Stimulated activated CD8-positive, alpha-beta memory T cell treated with anti-CD3 and anti-CD28 coated beads, Interleukin-4, amount 100 ng/mL, for 24 hours (primary cell): Measurements from ENCODE around the gene ESR2.
"Not testable (repeated sequence)": the region's sequence is repeated elsewhere in the genome, so short reads cannot be mapped to it uniquely, and the experiment has no call there.

Source experiments
- DNase-seq: peaks from one replicate; pipeline ENCODE4 v3.0.0-alpha.2; 2020; ENCODE audit warnings: low read depth

Gene ESR2

DNA sequence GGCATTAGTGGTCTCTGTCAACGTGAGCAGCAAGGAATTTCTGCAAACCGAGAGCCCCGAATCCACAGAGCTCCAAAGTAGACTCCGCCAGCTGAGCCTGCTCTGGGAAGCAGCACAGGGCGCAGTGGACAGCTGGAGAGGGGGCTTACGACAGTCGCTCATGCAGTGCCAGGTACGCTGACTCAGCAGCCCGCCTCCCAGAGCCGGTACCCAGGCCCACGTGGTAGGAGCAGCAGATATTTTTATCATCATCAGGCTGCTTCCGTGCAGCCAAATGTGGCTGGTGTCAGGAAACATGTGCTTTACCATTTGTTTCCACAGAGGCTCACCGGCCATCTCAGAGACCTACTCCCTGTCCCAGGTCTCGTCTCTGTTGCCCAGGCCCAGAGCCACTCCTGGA is 73.7 kb downstream of the ESR2 start:
- DNase-seq: no peak

DNA sequence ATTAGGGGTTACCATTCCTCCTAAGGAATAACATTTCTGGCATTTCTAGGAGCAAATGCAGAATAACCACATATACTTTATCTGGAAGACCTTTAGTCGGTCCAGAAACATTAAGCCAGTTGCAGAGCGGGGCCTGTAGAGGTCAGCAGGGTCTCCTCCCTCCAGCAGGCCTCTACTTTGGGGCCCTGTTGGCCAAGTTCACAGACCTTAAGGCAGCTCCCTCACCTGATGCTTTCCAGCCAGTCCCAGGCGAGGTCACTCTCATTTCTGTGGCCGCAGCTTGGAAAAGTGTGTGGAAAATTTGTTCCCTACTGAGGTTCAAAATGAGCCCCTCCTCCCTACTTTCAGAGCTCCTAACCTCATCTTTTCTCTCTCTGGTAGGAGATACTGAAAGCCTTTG is 74.1 kb downstream of the ESR2 start:
- DNase-seq: no peak

DNA sequence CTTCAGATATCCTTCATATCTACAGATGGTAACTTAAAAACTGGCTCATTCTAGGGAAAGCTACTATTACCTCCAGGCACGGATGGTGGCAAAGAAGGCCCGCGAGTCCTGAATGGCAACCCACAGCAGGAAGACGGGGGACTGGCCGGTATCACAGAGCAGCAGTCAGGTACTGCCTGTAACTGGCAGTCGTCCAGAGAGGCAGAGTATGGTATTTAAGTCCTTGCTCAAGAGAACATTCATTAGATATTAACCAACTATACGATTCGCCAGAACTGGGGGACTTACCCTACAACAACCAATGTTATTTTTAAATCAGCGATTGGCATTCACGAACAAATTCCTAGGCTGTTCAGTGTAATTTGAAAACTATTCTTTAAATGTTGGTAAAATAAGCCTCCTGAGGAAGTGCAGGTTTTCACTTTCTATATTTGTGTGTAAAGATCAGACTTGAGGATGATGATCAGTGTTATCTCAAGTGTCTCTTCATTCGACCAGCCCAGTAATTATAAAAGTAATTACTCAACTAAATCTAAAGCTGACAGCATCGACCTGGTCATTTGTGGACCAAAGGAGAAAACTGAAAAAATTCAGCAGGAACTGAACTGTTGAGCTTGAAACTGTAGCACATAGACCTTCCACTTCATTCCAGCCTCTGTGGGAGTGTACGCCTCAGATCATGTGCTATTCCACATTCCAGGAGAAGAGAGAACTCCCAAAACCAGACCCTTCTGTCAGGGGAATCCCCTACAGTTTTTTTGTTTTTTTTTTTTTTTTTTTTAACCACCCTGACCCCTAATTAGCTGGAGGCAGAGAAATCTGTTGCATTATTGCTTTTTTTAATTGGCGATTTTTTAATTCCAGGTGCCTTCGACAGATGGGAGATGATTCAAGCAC is 75.6 kb downstream of the ESR2 start:
- DNase-seq: no peak

DNA sequence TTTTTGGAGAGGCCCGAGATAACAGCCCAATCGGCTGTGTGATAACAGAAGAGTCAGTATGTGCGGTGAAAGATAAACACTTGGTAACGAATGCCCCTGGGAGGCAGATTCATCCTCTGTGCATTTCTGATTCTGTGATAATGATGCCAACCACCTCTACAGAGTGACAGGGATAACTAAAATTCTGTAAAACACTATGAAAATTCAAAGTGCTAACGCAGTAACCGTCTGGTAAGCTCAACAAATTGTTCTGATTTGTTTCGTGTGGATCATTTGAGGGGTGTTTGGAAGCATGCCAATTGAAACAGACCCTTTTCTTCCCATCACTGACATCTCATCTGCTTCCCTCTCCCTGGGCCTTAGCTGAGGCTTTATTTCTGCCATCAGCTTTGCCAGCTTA is 76.3 kb downstream of the ESR2 start:
- no peak for DNase-seq

DNA sequence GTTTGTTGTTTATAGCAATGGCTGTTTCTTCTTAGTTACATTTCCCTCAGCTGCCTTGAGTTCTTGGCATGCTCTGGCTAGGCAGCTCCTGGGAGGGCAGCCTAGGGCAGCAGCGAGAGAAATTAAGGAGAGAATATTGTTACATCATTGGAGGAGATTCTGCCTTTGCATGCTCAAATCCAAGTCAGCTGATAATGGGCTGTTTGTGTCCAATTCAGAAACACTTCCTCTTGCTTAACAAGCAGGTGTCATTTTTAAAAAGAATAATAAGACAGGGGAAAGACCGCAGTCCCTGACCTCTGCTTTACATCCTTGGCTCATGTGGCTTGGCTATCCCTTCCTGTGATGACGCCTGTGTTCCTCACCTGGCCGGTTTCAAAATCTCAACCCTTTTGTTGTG is 76.9 kb downstream of the ESR2 start:
- DNase-seq: no peak

DNA sequence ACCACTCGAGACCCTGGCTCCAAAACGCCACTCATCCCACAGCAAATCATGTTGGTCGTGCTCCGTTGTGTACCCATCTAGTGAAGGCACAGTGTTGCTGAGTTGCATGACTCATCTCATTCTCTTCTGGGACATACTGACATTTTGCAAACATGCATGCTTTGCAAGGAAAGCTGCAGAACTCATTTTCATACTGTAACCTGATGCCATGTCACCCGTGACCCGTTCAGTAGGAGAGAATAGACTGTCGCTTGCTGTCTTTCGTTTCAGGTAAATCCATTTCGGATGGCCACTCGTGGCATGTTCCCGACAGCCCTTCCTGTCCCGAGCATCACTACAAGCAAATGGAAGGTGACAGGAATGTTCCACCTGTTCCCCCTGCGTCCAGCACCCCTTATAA is 78.2 kb downstream of the ESR2 start:
- no peak for DNase-seq

DNA sequence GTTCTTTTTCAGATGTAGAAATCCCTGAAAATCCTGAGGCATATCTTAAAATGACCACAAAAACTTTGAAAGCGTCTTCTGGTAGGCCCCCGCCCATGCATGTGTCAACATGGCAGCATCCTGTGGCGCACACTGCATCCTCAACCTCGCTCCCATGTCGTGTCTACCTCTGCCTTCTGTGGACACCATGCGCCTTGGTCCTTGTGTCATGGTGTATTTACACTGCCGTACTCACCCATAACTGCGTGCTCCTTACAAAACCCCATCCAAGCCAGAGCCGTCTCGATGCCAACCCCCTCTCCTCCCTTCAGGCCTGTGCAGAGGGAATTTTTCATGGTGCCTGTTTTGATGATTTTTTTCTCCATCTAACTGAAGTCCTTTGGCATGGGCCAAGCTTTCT is 78.9 kb downstream of the ESR2 start:
- no peak for DNase-seq

DNA sequence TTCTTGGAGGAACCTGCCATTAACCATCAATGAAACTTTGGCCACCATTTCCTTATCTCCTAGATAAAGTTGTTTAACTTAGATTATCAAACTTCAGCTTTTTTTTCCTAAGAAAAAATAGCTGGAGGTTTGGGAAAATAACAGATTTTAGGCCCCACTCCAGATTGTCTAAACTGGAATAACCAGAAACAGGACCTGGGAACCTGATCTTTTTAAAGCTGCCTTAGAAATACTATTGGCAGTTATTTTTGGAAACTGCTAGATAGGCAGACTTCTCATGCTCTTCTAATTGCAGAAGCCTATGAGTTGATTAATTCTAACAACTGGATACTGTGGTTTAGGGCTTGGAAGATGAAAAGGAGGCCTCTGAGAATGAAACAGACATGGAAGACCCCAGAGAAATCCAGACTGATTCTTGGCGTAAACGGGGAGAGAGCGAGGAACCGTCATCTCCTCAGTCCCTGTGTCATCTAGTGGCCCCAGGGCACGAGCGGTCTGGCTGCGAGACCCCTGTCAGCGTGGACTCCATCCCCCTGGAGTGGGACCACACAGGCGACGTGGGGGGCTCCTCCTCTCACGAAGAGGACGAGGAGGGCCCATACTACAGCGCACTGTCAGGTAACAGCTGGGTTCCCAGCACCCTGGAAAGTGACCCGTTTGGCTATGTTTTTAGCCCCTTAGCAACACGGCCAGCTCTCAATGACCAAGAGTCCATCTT is 80.2 kb downstream of the ESR2 start:
- no peak for DNase-seq

DNA sequence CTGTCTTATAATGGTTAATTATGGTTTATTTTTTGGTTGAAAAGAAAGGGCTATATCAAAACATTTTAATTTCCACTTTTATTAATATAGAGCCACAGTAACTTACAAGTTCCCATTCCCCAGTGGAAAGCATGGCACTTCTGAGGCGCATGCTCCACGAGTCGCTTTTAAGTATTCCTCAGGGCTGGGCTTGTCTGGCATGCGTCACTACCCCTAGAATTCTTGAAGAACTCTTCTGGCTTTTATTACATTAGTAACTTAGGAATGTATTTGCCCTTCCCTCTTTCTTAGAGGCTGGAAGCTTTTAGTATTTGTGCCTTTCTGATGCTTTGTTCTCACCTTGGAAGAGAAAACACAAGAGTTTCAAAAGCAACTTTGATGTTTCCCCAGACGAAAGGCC is 81.1 kb downstream of the ESR2 start:
- DNase-seq: no peak

DNA sequence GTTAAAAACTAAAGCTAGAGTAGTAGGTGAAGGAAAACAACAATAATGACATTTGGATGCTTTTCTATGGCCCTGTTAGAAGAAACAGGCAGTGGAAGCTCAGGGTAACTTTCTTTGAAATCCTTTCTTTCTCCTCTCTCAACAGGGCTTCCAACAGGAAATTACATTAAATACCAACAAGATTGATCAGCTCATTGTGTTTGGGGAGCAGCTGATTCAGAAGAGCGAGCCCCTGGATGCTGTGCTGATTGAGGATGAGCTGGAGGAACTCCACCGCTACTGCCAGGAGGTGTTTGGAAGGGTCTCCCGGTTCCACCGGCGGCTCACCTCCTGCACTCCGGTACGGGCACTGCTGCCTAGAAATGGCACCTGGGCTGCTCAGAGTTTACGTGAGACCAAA is 81.5 kb downstream of the ESR2 start:
- DNase-seq: no peak

DNA sequence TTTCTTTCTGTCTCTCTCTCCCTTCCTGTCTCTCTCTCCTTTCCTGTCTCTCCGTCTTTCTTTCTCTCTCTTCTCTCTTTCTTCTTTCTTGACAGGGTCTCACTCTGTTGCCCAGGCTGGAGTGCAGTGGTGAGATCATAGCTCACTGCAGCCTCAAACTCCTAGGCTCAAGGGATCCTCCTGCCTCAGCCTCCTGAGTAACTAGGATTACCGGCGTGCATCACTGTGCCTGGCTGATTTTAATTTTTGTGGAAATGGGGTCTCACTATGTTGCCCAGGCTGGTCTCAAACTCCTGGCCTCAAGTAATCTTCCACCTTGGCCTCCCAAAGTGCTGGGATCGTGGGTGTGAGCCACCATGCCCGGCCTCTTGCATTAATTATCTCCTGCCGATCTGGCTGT is 83.3 kb downstream of the ESR2 start:
- not testable (repeated sequence) for DNase-seq

DNA sequence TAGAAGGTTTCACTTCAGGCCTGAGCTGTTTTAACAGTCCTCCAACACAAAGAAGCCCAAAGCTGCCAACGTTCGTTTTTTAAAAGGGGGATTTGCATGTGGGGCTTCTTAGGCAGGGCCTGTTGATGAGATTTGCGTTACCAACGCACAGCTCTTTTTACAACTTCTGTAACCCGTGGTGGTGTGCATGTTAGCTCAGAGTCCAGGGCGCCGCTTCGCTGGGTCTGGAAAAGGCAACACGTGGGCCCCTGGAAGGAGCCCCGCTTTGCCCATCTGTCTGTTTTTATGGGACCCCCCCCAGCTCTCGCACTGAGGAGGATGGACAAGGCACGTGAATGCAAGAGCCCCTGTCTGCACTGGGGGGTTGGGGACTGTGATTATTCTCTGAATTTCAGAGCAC is 84.0 kb downstream of the ESR2 start:
- no peak for DNase-seq

DNA sequence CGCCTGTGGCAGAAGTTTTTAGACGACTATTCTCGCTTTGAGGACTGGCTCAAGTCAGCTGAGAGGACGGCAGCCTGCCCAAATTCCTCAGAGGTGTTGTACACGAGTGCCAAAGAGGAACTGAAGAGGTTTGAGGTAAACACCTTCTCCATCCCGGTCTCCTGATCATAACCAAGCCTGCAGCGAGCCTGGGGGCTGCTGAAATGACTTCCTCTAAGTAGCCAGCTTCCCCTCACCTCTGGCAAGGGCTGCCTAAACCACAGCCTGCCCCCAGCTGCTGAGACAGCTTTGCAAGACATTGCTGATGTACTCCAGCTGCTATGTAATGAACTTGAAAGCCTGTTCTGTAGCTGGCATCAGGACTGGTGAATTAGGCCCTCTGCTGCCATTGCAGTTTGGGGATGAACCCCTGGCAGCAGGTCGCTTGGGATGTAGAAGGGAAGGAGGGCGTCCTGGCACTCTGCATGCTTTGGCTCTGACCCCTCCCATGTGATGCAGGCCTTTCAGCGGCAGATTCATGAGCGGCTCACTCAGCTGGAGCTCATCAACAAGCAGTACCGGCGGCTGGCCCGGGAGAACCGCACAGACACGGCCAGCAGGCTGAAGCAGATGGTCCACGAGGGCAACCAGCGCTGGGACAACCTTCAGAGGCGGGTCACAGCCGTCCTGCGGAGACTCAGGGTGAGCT is 84.6 kb downstream of the ESR2 start:
- no peak for DNase-seq

DNA sequence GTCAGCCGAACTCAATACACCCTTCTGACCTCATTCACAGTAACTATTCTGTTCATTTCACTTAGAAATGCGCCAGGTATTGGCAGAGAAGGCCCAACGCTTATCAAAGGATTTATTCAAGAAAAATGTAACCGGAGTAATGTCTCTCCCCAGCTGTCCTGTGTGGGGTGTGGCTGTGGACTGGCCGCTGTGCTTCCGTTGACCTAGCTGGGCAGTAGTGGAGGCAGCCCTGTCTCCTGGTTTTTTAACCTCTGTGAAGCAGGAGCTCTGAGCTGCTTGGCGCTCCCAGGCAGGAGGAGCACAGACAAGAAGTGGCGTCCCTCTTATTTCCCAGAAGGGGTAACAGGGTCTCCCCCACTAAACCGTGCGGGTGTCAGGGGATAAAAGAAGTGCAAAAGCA is 85.2 kb downstream of the ESR2 start:
- DNase-seq: no peak

DNA sequence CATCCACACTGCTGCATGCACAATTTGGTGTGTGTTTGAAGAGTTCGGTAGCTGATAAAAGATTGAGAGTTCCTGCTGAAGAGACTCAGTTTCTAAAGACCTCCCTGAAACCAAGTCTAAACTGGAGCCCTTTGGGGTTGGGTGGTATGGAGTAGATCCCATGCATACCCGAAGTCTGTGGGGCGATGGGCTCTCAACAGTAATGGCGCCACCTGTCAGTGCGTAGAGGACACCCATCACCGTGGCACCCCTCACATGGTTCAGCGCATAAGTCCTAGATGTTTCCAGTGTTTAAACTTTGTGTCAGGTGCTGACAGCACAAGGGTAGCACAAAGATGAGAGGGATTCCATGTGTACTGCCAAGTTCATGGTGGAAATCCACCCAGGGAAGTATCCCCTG is 85.9 kb downstream of the ESR2 start:
- DNase-seq: no peak

DNA sequence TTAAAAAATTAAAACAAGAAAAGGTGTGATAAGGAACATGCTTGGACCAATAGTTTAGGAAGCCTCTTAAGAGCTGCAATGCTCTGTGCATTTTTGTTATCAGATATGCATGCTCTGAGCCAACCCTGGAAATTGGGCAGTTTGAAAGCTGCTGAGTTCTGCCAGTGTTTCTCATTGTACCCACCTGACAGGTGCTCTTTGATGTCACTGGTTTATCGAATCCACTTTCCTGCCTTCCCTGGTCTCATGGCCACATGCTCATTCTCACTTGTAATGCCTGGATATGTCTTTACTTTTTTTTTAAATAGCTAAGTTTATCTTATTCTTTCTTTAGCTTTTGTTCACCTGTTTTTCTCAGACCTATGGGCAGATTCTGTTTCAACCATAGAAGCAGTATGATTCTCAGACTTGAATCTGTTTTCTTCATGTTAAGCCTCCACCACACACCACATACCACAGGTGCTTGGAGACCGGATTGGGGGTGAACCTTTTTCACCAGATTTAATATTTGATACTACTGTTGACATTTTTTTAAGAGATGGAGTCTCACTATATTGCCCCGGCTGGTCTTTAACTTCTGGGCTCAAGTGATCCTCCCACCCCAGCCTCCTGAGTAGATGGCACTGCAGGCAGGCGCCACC is 90.7 kb downstream of the ESR2 start:
- DNase-seq: no peak

DNA sequence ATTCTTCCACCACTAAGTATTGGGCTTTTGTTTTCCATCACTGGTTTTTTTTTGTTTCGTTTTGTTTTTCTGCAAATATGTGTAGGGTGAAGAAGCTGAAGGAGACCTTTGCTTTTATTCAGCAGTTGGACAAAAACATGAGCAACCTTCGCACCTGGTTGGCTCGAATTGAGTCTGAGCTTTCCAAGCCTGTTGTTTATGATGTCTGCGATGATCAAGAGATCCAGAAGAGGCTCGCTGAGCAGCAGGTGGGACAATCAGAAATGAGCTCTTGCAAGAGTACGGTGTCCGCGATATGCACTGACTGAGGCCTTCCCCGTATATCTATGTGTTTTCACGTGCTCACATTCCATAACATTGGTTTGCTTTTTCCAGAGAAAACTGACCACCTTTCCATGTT is 91.5 kb downstream of the ESR2 start:
- no peak for DNase-seq

DNA sequence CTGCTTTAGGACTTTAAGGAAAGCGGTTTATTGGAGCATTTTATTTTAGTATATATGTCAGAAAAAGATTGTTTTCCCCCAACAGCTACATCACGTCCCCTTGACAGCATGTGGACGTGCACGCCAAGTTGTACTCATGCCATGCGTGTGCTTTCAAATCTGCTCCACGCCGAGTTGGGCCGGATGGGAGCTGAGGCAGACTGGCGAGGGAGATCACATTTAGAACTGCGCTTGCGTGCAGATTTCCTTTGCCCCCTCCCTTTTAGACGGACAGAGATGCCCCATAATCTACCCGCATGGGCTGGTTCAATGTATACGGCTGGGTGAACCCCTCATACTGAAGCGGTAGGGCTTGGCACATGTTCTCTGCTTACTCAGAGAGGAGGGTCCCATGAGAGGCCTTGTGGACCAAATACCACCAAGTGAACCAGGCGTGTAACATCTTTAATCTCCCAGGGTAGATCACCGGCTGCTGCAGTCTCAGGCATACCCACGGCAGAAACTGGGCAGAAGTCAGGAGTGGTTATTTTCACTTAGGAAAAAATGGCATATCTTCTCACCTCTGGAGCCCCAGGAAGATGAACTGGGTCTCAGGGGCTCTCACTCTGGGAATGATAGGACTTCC is 92.1 kb downstream of the ESR2 start:
- DNase-seq: no peak

DNA sequence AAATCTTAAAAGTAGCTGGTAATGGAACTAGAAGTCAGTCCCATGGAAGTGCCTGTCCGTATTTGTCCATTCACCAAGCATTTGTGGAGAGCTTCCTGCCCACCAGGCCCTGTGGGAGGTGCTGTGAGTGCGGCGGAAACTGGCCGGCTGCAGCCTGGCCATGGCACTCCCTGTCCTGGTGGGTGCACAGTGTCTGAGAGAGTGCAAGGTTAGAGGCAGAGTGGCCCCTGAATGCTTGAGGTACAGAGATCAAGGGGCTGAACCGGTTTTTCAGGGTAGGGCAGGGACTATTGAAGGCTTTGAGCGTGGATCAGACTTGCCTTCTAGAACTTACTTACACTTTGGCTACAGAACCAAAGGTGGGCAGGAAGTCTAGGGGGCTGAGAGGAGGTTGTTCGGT is 92.9 kb downstream of the ESR2 start:
- DNase-seq: no peak

DNA sequence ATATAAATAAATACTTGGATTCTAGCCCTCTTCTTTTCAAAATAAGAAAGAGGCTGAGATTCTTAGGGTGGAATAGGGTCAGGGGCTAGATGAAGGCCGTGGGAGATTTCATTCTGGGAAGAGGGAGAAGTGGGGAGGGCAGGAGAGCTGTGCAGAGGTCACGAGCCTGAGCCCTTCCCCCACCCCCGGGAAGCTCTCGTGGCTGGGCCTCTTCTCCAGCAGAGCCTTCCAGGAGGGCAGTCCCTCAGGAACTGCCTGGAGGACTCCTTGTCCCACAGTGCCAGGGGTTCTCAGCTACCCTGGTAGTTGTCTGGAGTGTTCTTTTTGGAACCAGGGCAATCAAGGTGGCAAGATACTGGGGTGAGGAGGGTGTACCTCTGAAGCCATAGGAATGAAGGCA is 94.0 kb downstream of the ESR2 start:
- DNase-seq: no peak

DNA sequence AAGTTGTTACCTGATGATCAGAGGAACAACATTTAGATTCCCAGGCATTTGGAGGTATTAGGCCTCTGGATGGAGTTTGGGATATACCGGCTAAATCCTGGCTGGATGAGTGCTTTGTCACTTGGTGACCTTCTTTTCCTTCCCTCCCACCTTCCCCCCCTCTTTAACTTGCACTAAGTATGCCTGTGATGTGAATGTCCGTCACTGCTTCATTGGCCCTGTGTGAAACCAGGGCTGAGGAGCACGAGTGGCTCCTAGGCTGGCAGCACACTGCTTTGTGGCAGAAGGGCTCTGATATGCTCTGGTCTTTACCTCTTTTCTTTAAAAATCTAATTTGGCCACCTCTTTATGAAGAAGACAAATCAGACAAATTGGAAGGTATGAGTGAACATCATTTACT is 95.7 kb downstream of the ESR2 start:
- DNase-seq: no peak

DNA sequence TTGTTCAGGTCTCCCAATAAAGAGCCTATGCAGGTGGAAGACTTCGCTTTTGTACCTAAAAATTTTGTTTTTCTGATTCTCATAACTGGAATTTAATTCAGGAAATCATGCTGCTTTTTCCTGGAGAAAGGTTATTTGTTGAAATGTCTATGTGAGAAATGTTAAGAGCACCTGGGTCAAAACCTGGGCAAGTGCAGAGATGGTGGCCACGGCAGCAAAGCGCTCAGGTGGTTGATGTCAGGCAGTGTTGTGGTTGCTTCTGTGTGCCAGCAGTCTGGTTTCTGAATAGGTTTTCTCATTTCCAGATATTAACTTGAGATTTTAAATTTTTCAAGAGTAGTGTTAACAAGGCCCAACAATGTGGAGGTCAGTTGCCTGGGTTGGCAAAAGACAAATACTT is 96.2 kb downstream of the ESR2 start:
- DNase-seq: no peak
